Limb (tissue), 2 donors: ENCODE measurements around the gene ZNF747.
A peak's percentile ranks its signal among the peaks of the same experiment; 100 is the strongest.
"Not testable (repeated sequence)": the region's sequence is repeated elsewhere in the genome, so short reads cannot be mapped to it uniquely, and the experiment has no call there.

Experiments
- DNase-seq, 2 donors: peaks; one replicate each; pipeline ENCODE4 v3.0.0-alpha.2; 2016; ENCODE audit errors: extremely low spot score in 2 of 2

Gene ZNF747

DNA sequence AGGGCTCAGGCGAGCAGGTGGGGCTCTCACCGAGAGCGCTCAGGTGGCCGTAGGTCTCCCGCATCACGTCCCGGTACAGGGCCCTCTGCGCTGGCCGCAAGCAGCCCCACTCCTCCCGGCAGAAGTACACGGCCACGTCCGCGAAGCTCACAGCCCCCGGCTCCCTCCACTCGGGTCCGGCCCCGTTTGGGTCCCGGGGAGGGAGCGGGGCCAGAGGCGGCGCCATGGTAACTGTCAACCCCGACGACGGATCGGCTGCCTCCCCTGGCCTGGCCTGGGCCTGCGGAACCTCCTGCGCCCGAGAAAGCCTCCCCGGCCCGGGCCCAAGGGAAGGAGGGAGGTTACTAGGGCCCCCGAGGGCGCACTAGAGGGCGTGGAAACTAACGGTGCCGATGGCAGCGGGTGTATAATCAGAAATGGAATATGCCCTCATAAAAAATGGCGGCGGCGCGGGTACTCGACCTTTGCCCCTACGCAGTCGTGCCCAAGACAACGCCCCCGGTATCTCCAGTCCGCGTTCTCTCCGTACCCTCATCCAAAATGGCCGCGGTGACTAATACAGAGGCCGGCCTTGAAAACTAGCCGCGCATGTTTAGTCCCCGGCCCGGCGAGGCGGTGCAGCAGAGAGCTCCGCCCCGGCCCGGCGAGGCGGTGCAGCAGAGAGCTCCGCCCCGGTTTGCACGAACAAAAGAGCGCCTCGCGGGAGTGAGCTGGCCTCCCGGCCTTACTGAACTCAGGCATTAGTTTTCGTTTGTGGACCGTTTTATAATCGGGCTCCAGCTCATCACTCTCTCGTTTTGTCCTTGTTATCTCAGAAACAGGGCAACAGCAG is 23.5 kb upstream of the ZNF747 start, which contains the start of gene ZNF764:
Gene ZNF764 (minus strand): TSS at position 418 of the 832 bp plus-strand sequence. CDS start 192 bp downstream, at position 226.
- peak; percentile 95 to 97 for DNase-seq

DNA sequence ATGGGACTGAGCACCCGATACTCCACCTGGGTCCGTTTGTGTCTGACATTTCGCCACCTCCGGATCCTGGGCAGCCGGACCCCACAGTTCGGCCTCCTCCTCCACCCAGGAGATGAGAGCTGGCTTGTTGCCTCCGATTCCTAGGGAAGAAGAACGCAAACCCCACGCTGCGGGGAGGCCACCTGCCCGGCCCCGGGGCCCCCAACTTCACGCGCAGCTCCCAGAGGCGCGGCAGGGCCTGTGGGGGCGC is 23.0 kb upstream of the ZNF747 start:
- no peak for DNase-seq

DNA sequence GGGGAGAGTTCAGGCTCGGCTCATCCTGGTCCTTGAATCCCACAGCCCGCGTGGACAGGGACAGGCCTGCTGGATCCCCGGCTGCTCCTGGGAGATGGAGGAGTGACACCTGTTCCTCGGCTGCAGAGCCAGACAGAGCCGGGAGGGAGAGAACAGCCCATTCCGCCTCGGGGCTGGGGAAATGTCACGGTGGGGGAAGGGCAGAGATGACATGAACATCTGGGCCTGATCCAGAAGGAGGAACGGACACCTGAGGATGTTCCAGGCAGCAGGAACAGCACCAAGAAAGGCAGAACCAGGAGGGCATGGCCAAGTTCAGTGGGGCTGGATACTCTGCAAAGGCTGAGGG is 21.4 kb upstream of the ZNF747 start:
- DNase-seq, result no peak

DNA sequence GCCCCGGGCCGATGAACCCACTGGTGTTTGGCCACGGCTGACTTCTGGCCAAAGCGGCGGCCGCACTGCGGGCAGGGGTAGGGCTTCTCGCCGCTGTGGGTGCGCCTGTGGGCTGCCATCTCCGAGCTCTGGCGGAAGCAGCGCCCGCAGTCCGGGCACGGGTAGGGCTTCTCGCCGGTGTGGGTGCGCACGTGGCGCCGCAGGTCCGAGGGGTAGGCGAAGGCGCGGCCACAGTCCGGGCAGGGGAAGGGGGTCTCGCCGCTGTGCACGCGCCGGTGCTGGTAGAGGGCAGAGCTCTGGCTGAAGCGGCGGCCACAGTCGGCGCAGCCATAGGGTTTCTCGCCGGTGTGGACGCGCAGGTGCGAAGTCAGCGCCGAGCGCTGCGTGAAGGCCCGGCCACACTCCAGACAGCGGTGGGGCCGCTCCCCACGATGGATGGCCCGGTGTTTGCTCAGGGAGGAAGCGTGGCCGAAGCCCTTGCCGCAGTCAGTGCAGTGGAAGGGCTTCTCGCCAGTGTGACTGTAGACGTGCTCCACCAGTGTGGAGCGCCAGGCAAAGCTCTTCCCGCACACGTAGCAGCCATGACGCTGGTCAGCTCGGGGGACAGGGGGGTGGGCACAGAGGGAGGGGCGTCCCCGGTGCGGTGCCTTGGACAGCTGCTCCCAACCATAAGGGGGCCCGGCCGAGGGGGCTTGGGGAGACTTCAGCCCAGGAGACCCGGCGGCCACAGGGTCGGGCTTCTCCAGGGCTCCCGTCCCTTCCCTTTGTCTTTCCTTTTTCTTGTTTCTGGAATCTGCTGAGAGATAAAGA is 20.9 kb upstream of the ZNF747 start:
- no peak for DNase-seq

DNA sequence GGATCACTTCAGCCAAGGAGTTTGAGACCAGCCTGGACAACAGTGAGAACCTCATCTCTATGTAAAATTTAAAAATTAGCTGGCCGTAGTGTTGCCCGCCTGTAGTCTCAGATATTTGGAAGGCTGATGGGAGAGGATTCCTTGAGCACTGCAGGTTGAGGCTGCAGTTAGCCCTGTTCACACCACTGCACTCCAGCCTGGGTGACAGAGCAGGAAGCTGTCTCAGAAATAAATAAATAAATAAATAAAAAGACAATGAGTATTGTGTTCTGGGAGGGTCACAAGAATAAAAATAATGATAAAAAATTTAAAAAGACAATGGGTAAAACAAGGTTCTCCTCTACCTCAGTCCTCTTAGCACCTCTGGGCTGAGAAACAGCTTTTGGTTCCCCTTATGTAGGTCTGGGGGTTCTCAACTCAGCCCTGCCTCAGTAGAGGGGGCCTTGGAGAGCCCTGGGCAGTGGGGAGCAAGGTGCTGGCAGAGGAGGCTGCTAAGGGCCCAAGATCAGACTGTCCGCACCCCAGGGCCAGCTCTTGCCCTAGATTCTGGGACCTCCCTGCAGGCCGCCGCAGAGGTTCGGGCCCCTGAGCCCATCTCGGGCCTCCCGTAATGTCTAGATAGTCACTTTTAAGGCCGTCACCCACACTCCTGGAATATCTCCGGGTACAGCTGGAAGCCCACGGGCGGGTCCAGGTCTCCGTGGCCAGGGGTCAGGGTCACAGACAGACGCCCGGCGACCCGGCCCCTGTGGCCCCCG is 20.1 kb upstream of the ZNF747 start:
- DNase-seq, result no peak

DNA sequence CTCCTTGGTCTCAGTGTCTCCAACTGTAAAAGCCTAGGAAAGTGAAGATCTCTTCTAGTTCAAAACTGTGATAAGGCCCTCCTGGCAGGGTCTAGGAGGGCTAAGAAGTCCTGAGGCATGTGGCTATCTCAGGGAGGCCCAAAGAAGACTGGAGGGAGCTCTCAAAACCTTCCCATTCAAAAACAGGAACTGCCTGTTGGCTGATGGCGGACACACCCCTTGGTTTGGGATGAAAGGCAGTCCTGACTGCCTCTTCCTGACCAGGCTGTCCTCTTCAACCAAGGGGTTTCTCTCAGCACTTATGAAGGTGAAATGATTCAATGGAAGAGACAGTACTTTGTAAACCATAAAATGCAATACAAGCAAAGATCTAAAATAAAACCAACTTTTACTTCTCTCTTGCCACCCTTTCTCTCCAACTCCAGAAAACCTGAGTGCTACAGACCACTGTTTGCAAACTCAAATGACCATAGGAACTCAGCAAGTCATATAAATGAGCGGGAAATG is 18.8 kb upstream of the ZNF747 start:
- no peak for DNase-seq

DNA sequence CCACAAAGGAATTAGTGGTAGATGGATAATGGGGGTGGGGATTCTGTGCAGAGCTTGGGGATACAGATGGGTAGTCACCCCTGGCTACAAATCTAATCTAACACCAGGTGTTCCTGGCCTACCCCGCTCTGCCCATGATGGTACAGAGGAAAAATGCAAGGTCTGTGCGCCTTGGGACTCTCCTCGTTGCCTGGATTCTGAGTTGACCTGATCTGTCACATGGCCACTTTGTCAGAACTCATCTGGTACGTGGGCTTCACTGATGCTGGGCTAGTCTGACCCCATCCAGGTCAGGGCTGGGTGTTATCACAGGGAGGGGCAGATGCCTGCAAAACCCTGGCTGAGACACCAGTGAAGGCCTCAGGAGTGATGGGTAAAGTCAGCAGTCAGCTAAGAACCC is 18.3 kb upstream of the ZNF747 start:
- no peak for DNase-seq

DNA sequence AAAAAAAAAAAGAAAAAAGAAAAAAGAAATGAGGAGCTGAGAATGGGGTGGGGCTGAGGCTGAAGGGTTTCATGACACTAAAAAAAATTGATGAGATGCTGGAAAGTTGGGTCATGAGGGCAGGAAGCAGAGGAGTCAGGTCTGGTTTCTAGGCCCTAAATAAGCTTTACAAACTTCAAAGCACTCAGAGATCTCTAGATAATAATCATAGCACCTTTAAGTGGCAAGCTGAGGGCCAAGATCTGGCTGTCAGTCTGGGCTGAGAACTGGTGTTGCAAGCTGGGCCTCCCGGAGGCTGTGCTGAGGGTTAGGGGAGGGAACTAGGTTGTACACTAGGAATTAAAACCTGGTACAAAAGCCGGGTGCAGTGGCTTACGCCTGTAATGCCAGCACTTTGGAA is 17.1 kb upstream of the ZNF747 start:
- no peak for DNase-seq

DNA sequence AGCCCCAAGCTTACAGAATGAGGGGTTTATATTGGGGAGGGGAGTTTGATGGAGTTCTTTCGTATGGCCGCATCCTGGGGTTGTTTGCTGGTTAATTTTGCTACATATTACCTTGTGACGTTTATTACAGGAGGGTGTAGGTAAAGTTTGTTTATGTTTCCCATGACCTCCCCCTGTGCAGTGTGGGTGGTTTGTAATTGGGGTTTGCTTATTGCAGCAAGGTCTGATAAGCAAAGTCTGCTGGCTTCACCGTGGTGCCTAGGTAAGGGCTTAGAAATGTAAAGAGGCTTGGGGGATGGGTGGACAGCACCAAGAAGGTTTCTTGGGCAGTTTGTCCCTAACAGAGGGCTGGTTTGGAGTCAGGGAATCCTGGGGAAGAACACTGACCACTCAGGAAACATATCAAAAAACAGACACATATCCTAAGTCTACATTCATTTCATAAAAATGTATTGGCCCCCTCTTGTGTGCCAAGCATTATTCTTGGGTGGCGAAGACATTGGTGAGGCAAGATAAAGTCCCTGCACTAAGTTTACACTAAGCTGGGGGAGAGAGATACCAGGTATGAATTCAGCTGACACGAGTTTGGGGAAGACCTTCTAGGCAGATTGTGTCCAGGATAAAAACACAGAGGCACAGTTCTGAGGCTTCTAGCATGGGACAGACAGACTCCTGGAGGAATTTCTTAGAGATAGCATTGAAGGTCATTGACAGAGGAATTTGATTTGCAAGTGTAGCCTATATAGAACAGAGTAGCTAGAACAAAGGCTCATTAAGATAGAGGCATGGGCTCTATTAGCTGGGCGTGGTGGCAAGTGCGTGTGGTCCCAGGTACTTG is 14.0 kb upstream of the ZNF747 start:
- no peak for DNase-seq

DNA sequence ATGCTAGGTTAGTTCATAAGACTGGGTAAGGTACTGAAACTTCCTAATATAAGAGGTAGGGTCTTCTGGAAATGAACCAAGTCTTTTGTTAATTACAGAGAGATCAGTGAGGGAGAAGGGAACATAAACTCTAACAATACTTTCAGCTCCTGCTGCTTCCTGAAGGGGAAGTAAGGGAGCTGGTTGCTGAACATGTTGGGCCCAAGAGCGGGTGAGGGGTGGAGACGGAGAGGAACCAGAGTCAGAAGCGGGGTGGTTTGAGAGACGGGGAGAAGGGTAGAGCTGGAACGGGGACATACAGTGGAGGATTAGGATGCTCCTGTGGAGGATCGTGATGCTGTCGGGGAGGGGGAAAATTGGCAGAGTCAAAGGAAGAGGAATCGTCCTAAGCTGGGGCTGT is 11.5 kb upstream of the ZNF747 start:
- no peak for DNase-seq

DNA sequence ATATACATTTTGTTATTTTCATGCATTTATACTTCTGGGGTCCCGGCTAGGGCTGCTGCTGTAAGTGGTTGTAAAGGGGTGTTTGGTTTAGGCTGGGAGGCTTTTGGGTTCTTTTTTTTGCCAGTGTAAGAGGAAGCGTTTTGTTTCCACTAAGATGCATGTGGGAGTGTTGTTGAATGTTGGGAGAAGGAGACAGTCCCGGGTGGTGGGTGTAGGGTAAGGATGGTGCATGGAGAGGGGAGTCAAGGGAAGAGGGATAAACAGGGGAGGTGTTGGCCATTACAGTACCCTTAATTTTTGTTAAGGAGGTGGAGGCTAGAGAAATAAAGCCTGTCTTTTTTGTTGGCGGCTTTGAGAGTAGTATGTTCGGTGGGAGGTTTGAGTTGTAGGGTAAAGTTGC is 8.4 kb upstream of the ZNF747 start:
- no peak for DNase-seq

DNA sequence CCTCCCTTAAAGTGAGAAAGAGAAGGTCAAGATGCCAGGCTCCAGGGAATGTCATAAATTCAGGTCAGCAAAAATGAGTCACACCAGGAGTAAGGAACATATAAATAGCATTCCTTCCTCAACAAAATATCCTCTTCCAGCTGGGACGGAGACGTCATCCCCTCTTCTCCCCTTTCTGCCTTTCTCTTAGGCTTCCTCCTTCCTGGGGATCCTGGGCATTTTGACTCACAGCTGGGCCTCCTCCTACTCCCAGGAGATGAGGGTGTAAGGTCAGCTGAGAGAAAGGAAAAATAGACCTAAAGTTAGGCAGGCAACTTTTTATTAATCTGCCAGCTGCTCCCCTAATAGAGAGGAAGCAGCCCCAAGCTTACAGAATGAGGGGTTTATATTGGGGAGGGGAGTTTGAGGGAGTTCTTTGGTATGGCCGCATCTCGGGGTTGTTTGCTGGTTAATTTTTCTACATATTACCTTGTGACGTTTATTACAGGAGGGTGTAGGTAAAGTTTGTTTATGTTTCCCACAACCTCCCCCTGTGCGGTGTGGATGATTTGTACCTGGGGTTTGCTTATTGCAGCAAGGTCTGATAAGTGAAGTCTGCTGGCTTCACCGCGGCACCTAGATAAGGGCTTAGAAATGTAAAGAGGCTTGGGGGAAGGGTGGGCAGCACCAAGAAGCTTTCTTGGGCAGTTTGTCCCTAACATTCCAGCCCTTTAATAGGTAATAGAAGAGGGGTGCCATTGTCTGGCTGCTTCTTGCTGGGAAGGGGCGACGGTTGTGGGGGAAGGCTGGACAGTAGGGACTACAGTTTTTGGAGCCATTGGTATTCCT is 7.1 kb upstream of the ZNF747 start:
- no peak for DNase-seq

DNA sequence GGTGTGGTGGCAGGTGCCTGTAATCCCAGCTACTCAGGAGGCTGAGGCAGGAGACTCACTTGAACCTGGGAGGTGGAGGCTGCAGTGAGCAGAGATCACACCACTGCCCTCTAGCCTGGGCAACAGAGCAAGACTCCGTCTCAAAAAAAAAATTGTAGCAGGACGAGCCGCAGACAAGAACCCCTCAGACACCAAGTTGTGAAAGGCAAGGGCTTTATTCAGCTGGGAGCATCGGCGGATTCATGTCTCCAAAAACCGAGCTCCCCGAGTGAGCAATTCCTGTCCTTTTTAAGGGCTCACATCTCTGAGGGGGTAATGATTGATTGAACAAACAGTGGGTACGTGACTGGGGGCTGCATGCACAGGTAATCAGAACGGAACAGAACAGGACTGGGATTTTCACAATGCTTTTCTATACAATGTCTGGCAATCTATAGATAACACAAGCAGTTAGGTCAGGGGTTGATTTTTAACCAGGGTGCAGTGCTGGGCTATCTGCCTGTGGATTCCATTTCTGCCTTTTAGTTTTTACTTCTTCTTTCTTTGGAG is 6.3 kb upstream of the ZNF747 start:
- not testable (repeated sequence) for DNase-seq

DNA sequence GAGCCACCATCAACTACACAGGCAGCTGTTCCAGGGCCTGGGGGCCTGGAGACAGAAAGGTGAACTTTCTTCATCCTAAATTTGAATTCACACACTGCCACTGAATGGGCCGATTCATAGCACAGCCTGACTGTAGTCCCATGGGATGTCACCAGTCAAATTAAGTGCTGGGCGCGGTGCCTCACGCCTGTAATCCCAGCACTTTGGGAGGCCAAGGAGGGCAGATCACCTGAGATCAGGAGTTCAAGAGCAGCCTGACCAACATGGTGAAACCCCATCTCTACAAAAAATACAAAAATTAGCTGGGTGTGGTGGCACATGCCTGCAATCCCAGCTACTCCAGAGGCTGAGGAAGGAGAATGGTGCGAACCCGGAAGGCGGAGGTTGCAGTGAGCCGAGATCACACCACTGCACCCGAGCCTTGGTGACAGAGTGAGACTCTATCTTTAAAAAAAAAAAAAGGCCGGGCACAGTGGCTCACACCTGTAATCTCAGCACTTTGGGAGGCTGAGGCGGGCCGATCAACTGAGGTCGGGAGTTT is 5.4 kb upstream of the ZNF747 start:
- DNase-seq, result not testable (repeated sequence)

DNA sequence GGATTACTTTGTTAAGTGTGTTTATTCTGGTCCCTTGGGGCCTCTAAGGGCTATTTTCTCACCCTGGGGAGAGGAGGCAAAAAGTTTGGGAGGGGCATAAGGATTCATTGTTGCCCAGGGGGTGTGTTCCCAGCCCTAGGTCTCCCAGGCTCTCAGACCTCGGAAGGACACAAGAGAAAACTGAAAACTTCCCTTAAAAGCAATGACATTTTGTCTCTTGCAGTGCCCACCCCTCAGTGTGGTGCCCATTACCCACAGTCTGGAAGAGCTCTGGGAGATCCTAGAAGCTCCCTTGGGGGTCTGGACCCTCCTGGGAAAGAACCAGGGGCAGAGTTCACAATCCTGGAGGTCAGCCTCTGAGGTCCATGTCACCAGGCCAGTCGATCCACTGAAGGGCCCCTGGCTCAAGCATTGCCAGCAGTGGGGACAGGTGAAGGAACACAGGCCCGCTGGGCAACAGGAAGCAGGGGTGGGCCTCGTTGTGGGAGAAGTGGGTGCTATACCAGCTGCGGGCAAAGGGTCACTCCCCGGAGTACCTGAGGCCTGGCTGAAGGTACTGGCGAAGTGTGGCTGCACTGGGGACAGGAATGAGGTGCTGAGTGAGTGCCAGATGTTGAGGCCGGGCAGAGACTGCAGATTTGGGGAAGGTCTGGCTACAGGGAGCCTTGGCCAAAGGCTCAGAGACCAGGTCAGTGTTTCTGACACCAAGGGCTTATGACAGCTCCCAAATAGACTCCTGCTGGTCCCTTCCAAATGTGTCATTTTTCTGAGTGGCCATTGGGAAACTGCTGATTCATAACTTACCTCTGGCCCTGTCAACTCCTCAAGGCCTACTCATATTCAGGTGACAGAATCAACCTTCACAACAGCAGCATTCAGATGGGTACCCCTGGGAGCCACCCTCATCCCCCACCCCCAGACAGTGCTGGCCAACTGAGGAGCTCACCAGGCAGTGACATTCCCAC is 4.6 kb upstream of the ZNF747 start:
- no peak for DNase-seq

DNA sequence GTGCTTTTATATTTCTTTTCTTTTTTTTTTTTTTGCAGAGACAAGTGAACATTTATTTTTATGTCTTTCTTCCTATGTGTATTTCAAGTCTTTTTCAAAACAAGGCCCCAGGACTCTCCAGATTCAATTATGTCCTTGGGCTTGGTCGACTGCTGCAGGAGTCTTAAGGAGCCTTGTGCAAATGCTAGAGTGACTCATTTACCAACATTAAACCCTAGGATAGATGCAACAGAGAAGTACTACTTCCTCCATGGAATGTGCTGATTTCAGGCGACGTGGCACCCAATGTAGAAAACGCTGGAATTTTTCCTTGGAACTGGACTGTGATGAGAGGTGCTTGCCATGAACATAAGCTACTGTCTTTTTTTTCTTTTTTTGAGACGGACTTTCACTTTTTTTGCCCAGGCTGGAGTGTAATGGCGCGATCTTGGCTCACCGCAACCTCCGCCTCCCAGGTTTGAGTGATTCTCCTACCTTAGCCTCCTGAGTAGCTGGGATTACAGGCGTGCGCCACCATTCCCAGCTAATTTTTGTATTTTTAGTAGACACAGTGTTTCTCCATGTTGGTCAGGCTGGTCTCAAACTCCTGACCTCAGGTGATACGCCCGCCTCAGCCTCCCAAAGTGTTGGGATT is 1.9 kb upstream of the ZNF747 start:
- DNase-seq, result not testable (repeated sequence)

DNA sequence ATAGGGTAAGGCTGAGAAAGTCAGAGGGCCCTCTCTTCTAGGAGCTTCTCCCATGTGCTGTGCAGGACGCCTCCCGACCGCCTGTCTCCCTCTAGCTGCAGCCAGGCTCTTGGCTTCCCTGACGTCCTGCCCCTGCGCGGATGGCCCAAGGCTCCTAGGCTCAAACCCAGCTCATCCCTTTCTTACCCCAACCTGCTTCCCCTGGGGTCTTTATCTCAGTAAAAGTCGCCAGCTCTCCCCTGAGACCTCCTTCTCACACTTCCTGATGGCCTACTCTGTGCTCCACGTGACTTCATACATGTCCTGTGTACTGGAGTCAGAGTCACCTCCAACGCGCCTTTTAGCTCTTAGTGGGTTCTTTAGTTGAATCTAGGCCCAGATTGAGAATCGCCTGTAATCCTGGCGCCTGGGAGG is 1.1 kb upstream of the ZNF747 start:
- DNase-seq, result peak; percentile 77 to 81
